HL-60 (cell line): ENCODE measurements around the gene GFPT2.

Source experiments
- DNase-seq, 2 experiments: peaks; one replicate each; pipeline ENCODE4 v3.0.0-alpha.2; 2010 to 2020; ENCODE audit warnings: low read depth in 1 of 2, low spot score in 1 of 2
- H3K27ac ChIP-seq: fragments of 250-450 bp; sonication (Bioruptor Pico); replicated peaks from 2 replicates; pipeline ENCODE4 v1.5.1; 2020; ENCODE audit warnings: mild to moderate bottlenecking, moderate library complexity
- H3K27me3 ChIP-seq: fragments of 250-450 bp; sonication (Bioruptor Pico); 2 replicates; pipeline ENCODE4 v1.5.1; 2021; ENCODE audit warnings: mild to moderate bottlenecking, moderate library complexity; ENCODE audit not compliant: insufficient read depth, poor library complexity, severe bottlenecking
- H3K4me3 ChIP-seq: replicated peaks from 2 replicates; pipeline ENCODE4 v1.5.1; 2011; ENCODE audit warnings: mild to moderate bottlenecking, control low read depth, low read length; ENCODE audit not compliant: insufficient read depth
- CTCF ChIP-seq: IDR thresholded peaks from one replicate; pipeline ENCODE4 v1.5.1; 2011; ENCODE audit warnings: low read length, control low read depth, inconsistent platforms; ENCODE audit not compliant: insufficient read depth
- GABPA ChIP-seq: IDR thresholded peaks from 2 replicates; pipeline ENCODE4 v1.6.1; 2012; ENCODE audit warnings: low read depth
- POLR2AphosphoS5 ChIP-seq: IDR thresholded peaks from 2 replicates; pipeline ENCODE4 v1.6.1; 2012; ENCODE audit warnings: low read depth
- REST ChIP-seq: IDR thresholded peaks from 2 replicates; pipeline ENCODE4 v1.6.1; 2012; ENCODE audit warnings: low read depth; ENCODE audit not compliant: insufficient replicate concordance
- SPI1 ChIP-seq: IDR thresholded peaks from 2 replicates; pipeline ENCODE4 v1.6.1; 2012; ENCODE audit warnings: low read depth, mild to moderate bottlenecking, borderline replicate concordance

The GFPT2 gene

DNA sequence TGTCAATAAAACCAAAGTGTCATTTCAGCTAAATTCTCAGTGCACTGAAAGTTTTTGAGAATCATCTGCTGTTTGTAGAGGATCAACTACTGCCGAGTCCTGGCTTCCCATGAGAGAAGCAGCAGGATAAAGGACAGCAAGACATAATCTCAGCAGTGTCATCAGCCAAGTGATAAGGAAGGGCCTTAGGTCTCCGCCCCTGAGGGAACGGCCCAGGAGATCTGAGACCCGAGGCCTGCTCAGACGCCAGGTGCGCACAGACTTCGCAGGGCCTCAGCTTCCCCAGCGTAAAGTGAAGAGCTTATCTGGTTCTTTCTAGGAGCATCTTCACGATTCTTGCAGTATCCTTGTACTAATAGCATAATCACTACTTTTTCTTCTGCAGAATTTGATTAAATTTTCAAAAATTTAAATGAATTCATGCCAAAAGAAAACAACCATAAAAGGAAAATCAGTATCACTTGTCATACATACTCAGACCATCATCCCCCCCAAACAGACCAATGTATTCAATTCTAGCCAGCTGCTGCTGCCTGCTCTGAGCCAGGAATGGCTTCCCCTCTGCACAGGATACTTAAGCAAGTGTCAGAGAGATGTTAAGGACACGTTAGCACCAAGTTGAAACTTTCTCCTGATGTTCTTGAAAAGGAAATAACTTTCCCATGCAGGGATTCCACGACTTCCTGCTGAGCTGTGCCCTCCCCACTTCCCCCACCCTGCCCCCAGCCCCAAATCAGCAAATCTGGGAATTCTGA, 2.2 kb downstream of the GFPT2 start:
- TF ChIP-seq REST (no peak), SPI1 (no peak), CTCF (no peak), GABPA (no peak), POLR2AphosphoS5 (no peak)
- Histone ChIP-seq H3K27ac (no peak overlapping the region), H3K4me3 (no peak overlapping the region), H3K27me3 (peaks cover 42% of the 10 kb centered on the region)
- DNase-seq = no peak

- H3K27ac ChIP-seq = no peak overlapping the region
- TF ChIP-seq GABPA (no peak), CTCF (no peak), POLR2AphosphoS5 (no peak), REST (no peak), SPI1 (no peak)
- no peak overlapping the region for H3K4me3 ChIP-seq
Measured at GRCh38 chr5:180350296-180350695, 2.8 kb downstream of the GFPT2 start.

DNA sequence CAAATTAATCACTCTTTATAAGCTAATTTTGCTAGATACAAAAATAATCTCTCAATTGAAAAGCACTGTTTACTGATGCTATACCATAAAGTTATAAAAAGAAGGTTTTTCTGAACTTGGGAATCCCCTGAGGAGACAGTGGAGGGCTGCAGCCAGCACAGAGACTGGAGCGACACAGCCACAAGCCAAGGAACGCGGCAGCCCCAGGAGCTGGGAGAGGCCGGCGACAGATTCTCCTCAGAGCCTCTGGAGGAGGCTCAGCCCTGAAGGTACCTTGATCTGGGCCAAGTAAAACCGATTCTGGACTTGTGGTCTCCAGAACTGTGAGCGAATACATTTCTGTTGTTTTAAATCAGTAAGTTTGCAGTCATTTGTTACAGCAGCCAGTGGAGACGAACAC, 3.7 kb downstream of the GFPT2 start:
- H3K27me3 ChIP-seq = peaks cover 32% of the 10 kb centered on the region
- H3K27ac ChIP-seq = no peak overlapping the region
- no peak for DNase-seq
- TF ChIP-seq REST (no peak), SPI1 (no peak), POLR2AphosphoS5 (no peak), GABPA (no peak), CTCF (no peak)
- H3K4me3 ChIP-seq = no peak overlapping the region

More at GRCh38 chr5:180350296-180350695, 2.8 kb downstream of the GFPT2 start:
- no peak for DNase-seq
- peaks cover 39% of the 10 kb centered on the region for H3K27me3 ChIP-seq
